ENCODE measurements around the gene HES7. TPM values are rescaled to one million over a fixed set of nuclear protein-coding genes. Genes with fewer than 3 reads are reported as not detected.
"Not testable (repeated sequence)": the region's sequence is repeated elsewhere in the genome, so short reads cannot be mapped to it uniquely, and the experiment has no call there.

Gene HES7
- under 1 TPM in 1 of 4 donors, not detected in 3; 0.06 TPM for polyA plus RNA-seq
- long read RNA-seq, donor 1: 0 reads
- long read RNA-seq, donor 2: 0 reads
- long read RNA-seq, donor 3: 0 reads
- long read RNA-seq, donor 4: 0 reads
- long read RNA-seq, donor 5: 0 reads
- long read RNA-seq, donor 6: 0 reads
- long read RNA-seq, donor 7: 0 reads
- long read RNA-seq, donor 8: 0 reads
- long read RNA-seq, donor 9: 0 reads
- long read RNA-seq, donor 10: 0 reads

DNA sequence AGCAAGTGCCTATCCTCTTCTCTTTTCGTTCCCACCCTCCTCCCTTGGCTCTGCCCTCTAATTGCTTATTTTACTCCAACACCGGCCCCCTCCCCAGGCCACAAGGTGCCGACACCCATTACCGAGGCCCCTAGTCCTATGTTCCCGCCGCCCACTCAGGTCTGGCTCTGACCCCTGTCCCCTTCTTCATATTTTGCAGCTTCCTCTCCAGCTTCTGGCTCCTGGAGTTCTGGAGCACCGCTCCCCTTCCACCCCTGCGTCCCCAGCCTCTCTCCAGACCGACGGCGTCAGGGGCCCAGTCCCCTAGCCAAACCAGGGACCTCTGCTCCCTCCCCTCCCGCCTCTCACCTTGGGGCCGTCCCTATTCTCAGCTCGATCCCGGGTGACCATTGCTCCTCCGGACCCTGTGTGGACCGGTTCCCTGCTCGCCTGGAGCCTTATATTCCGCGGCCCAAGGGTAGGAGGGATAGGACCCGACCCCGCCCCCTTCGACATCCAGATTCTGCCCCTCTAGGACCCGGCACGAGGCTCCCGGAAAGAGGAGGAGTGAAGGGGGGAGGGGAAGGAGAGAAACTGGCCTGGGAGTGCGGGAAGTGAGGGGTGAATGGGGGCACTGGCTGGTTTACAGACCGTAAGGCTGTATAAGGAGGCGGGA is at the start of gene HES7:
Gene HES7, minus strand, starts transcription at position 412 of the 655 bp plus-strand sequence. Its CDS starts 22 bp downstream, at position 390.
- no peaks in the 10 kb centered on the region for H3K9me3 ChIP-seq (ENCODE audit: control insufficient read depth in 2 of 2, insufficient read depth in 1 of 2, low read depth in 1 of 2, low read length in 1 of 2)
- H3K27me3 ChIP-seq (ENCODE audit: control insufficient read depth in 3 of 3, insufficient read depth in 3 of 3, low read length in 3 of 3): peaks cover 5 to 62% (median 7%) of the 10 kb centered on the region in 3 donors
- H3K4me3 ChIP-seq (ENCODE audit: low read depth in 1 of 3, low read length in 3 of 3): peak within 1 kb of the TSS; percentile 8 to 53 (median 34)
- H3K27ac ChIP-seq (ENCODE audit: low read depth in 1 of 3, low read length in 2 of 3): peak within 1 kb of the TSS in 1 of 3 donors; percentile 20
- DNase-seq: no peak
- no peaks in the 10 kb centered on the region for H3K36me3 ChIP-seq (ENCODE audit: control insufficient read depth in 3 of 3, insufficient read depth in 2 of 3, low read depth in 1 of 3, low read length in 3 of 3)
- FAIRE-seq: no peak
- 1% methylated on average over 29 of the region's 29 CpGs for WGBS, 3 donors
- peaks cover 16 to 59% (median 20%) of the 10 kb centered on the region in 3 donors for H3K4me1 ChIP-seq (ENCODE audit: control insufficient read depth in 3 of 3, insufficient read depth in 2 of 3, low read depth in 1 of 3, low read length in 2 of 3)

DNA sequence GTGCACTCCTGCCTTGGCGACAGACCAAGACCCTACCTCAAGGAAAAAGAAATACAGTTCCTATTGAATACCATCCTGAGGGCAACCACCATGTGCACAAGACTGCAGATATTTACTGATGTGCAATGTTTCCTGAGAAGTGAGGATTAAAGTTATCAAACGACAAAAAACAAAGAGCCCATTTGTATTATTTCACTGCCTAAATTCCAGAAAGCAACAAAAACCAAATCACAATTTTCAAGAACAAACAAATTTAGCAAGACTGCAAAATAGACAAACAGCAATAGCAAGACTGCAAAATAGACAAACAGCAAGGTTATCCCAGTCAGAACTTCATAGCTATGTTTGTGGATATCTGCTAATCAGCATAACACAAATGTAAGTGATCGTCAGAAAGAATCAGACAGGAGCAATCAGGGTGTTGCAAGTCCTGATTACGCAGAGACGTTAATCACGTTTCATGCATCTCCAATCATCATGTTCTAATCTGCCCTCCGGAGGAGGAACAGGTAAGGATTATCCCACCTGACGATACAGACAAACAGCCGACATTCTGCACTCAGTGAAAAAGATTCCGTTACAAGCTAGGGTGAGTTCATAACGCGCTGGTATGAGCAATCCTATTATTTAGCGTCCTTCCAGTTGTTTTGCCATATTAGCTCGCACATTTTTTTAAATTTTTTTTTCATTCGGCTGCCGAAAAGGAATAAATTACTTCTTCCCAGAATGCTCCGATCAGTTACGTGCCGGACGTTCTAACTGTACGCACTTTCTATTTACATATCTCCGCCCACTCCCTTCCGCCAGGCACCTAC is 49.4 kb upstream of the HES7 start:
- no peak for FAIRE-seq
- no peaks in the 10 kb centered on the region for H3K36me3 ChIP-seq (ENCODE audit: control insufficient read depth in 3 of 3, insufficient read depth in 2 of 3, low read depth in 1 of 3, low read length in 3 of 3)
- no peaks in the 10 kb centered on the region for H3K9me3 ChIP-seq (ENCODE audit: control insufficient read depth in 2 of 2, insufficient read depth in 1 of 2, low read depth in 1 of 2, low read length in 1 of 2)
- DNase-seq: peak; percentile 94 to 97
- H3K27ac ChIP-seq (ENCODE audit: low read depth in 1 of 3, low read length in 2 of 3): peak overlapping the region; percentile 87 to 96 (median 90)
- H3K4me1 ChIP-seq (ENCODE audit: control insufficient read depth in 3 of 3, insufficient read depth in 2 of 3, low read depth in 1 of 3, low read length in 2 of 3): peaks cover 0 to 24% (median 7%) of the 10 kb centered on the region in 3 donors
- H3K27me3 ChIP-seq (ENCODE audit: control insufficient read depth in 3 of 3, insufficient read depth in 3 of 3, low read length in 3 of 3): no peaks in the 10 kb centered on the region
- 0 to 1% (median 0%) methylated on average over 23 of the region's 23 CpGs for WGBS, 3 donors
- peak overlapping the region in 1 of 3 donors; percentile 31 for H3K4me3 ChIP-seq (ENCODE audit: low read depth in 1 of 3, low read length in 3 of 3)

DNA sequence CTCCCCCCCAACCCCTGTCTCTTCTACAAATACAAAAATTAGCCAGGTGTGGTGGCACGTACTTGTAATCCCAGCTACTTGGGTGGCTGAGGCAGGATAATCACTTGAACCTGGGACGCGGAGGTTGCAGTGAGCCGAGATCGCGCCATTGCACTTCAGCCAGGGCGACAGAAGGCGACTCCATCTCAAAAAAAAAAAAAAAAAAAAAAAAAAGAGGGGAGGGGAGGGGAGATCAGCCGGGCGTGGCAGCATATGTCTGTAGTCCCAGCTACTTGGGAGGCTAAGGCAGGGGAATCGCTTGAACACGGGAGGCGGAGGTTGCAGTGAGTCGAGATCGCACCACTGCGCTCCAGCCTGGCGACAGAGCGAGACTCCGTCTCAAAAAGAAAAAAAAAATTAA is 46.3 kb upstream of the HES7 start:
- FAIRE-seq: not testable (repeated sequence)
- 83 to 91% (median 89%) methylated on average over 19 of the region's 19 CpGs for WGBS, 3 donors

DNA sequence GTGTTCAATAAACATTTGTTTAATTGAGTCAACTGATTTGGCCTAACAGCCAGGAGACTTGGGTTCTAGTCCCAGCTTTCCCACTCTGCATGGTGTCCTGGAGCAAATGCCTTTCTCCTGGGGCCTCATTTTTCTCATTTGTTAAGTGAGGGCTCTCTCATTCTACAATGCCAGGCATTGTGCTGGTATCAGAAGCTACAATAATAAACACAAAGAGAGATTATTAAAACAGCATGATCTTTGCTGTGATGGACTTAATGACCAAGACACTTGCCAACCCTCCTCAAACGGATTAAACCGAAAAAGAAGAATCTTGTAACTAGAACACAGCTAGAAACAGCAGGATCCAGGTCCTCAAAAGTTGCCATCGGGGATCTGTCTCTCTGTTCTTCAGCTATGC is 43.6 kb upstream of the HES7 start:
- H3K4me3 ChIP-seq (ENCODE audit: low read depth in 1 of 3, low read length in 3 of 3): no peak overlapping the region
- no peak for FAIRE-seq
- H3K36me3 ChIP-seq (ENCODE audit: control insufficient read depth in 3 of 3, insufficient read depth in 2 of 3, low read depth in 1 of 3, low read length in 3 of 3): no peaks in the 10 kb centered on the region
- peaks cover 3 to 19% (median 10%) of the 10 kb centered on the region in 3 donors for H3K4me1 ChIP-seq (ENCODE audit: control insufficient read depth in 3 of 3, insufficient read depth in 2 of 3, low read depth in 1 of 3, low read length in 2 of 3)
- H3K9me3 ChIP-seq (ENCODE audit: control insufficient read depth in 2 of 2, insufficient read depth in 1 of 2, low read depth in 1 of 2, low read length in 1 of 2): no peaks in the 10 kb centered on the region
- no peaks in the 10 kb centered on the region for H3K27me3 ChIP-seq (ENCODE audit: control insufficient read depth in 3 of 3, insufficient read depth in 3 of 3, low read length in 3 of 3)
- DNase-seq: no peak
- no peak overlapping the region for H3K27ac ChIP-seq (ENCODE audit: low read depth in 1 of 3, low read length in 2 of 3)
- 71 to 84% (median 79%) methylated on average over 3 of the region's 3 CpGs for WGBS, 3 donors

More for the DNA sequence above, 46.3 kb upstream of the HES7 start:
- DNase-seq; H3K27ac ChIP-seq (ENCODE audit: low read depth in 1 of 3, low read length in 2 of 3); H3K36me3 ChIP-seq (ENCODE audit: control insufficient read depth in 3 of 3, insufficient read depth in 2 of 3, low read depth in 1 of 3, low read length in 3 of 3); H3K4me3 ChIP-seq (ENCODE audit: low read depth in 1 of 3, low read length in 3 of 3); H3K9me3 ChIP-seq (ENCODE audit: control insufficient read depth in 2 of 2, insufficient read depth in 1 of 2, low read depth in 1 of 2, low read length in 1 of 2); H3K27me3 ChIP-seq (ENCODE audit: control insufficient read depth in 3 of 3, insufficient read depth in 3 of 3, low read length in 3 of 3); H3K4me1 ChIP-seq (ENCODE audit: control insufficient read depth in 3 of 3, insufficient read depth in 2 of 3, low read depth in 1 of 3, low read length in 2 of 3): not testable (repeated sequence)

DNA sequence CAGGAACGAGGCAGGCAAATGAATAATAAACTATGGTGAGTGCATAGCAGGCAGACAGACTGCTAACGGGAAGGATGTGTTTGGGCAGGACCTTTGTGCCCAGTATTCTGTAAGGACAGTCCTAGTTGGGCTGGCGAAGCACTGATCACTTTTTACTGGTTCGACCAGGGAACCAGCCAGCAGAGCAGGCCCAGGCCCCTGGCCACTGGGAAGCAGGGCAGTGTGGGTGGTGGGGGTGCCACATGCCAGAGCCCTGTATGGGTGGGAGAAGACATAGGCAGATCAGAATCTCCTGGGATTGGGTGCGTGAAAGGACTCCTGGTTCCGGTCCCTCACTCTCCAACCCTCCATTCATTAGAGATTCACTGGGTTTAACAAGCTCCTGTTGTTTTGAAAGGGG is 42.8 kb upstream of the HES7 start:
- no peak for FAIRE-seq
- no peak for DNase-seq
- H3K9me3 ChIP-seq (ENCODE audit: control insufficient read depth in 2 of 2, insufficient read depth in 1 of 2, low read depth in 1 of 2, low read length in 1 of 2): no peaks in the 10 kb centered on the region
- H3K27me3 ChIP-seq (ENCODE audit: control insufficient read depth in 3 of 3, insufficient read depth in 3 of 3, low read length in 3 of 3): no peaks in the 10 kb centered on the region
- H3K4me1 ChIP-seq (ENCODE audit: control insufficient read depth in 3 of 3, insufficient read depth in 2 of 3, low read depth in 1 of 3, low read length in 2 of 3): peaks cover 3 to 22% (median 11%) of the 10 kb centered on the region in 3 donors
- H3K27ac ChIP-seq (ENCODE audit: low read depth in 1 of 3, low read length in 2 of 3): no peak overlapping the region
- peaks cover 0 to 6% (median 0%) of the 10 kb centered on the region in 3 donors for H3K36me3 ChIP-seq (ENCODE audit: control insufficient read depth in 3 of 3, insufficient read depth in 2 of 3, low read depth in 1 of 3, low read length in 3 of 3)
- WGBS, 3 donors: 94 to 95% (median 94%) methylated on average over 6 of the region's 6 CpGs
- no peak overlapping the region for H3K4me3 ChIP-seq (ENCODE audit: low read depth in 1 of 3, low read length in 3 of 3)

DNA sequence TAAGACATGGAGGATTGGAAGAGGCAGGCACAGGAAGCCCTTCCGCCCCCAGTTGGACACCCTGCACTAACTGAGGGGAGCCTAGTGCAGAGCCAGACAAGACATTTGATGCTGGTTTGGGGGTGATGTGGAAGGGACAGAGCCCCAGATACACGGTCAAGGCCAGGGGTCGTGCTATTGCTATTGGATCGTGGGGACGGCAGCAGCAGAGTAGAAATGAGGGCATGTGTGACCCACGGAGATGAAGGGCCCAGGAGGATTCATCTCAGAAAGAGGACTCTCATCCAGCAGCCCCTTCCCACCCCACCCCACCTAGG is 40.9 kb upstream of the HES7 start:
- Histone ChIP-seq H3K4me1 (ENCODE audit: control insufficient read depth in 3 of 3, insufficient read depth in 2 of 3, low read depth in 1 of 3, low read length in 2 of 3) (peaks cover 6 to 37% (median 15%) of the 10 kb centered on the region in 3 donors), H3K36me3 (ENCODE audit: control insufficient read depth in 3 of 3, insufficient read depth in 2 of 3, low read depth in 1 of 3, low read length in 3 of 3) (peaks cover 0 to 23% (median 2%) of the 10 kb centered on the region in 3 donors), H3K4me3 (ENCODE audit: low read depth in 1 of 3, low read length in 3 of 3) (no peak overlapping the region), H3K27me3 (ENCODE audit: control insufficient read depth in 3 of 3, insufficient read depth in 3 of 3, low read length in 3 of 3) (no peaks in the 10 kb centered on the region), H3K9me3 (ENCODE audit: control insufficient read depth in 2 of 2, insufficient read depth in 1 of 2, low read depth in 1 of 2, low read length in 1 of 2) (no peaks in the 10 kb centered on the region), H3K27ac (ENCODE audit: low read depth in 1 of 3, low read length in 2 of 3) (peak overlapping the region in 2 of 3 donors; percentile 93 to 94)
- FAIRE-seq (no peak), DNase-seq (no peak)
- 66 to 79% (median 74%) methylated on average over 6 of the region's 6 CpGs for WGBS, 3 donors

DNA sequence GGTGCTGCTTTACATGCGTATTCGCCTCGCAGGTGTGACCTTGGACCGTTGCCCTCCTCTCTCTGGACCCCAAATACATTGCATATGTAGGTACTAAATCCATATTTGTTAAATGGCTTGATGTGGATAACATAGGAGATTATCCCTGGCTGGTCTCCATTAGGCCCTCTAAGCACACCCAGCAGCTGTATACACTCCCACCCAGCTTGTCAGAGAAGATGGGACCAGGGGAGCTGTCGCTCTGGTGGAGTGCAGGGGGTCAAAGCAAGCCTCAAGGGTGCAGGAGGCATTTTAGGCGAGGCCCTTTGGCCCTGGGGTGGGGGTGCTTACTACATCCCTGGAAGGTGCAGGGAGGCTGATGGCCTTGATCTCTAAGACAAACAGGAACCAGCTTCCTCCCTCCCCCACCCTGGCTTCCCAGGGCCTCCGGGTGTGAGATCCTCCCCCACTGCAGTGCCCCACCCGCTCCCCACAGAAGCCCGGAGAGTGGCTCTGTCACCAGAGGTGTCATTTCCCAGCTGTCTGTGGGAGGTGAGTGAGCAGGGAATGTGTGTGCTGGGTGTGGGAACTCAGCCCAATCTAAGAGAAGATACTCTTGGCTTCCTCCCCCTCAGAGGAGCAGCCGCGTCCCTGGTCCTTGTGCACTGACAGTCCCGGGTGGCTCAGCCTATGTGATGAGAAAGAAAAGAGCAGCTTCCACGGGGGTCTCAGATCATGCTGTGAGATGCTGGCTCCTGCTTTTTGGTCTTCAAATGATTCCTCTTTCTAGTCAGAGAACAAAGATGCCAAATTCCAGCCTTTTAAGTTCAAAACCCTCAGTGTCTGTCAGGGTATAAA is 40.3 kb upstream of the HES7 start:
- FAIRE-seq: no peak
- 10 to 26% (median 20%) methylated on average over 13 of the region's 13 CpGs for WGBS, 3 donors
- peaks cover 6 to 40% (median 15%) of the 10 kb centered on the region in 3 donors for H3K4me1 ChIP-seq (ENCODE audit: control insufficient read depth in 3 of 3, insufficient read depth in 2 of 3, low read depth in 1 of 3, low read length in 2 of 3)

More for the DNA sequence above, 40.3 kb upstream of the HES7 start:
- H3K27ac ChIP-seq (ENCODE audit: low read depth in 1 of 3, low read length in 2 of 3): peak overlapping the region; percentile 49 to 94 (median 93)
- H3K36me3 ChIP-seq (ENCODE audit: control insufficient read depth in 3 of 3, insufficient read depth in 2 of 3, low read depth in 1 of 3, low read length in 3 of 3): peaks cover 0 to 29% (median 4%) of the 10 kb centered on the region in 3 donors
- H3K27me3 ChIP-seq (ENCODE audit: control insufficient read depth in 3 of 3, insufficient read depth in 3 of 3, low read length in 3 of 3): no peaks in the 10 kb centered on the region
- H3K4me3 ChIP-seq (ENCODE audit: low read depth in 1 of 3, low read length in 3 of 3): no peak overlapping the region
- H3K9me3 ChIP-seq (ENCODE audit: control insufficient read depth in 2 of 2, insufficient read depth in 1 of 2, low read depth in 1 of 2, low read length in 1 of 2): no peaks in the 10 kb centered on the region
- peak; percentile 69 to 81 for DNase-seq
